HG03095 (cell line): Measurements from ENCODE around the gene CERS6.
"Not testable (repeated sequence)": the region's sequence is repeated elsewhere in the genome, so short reads cannot be mapped to it uniquely, and the experiment has no call there.

Experiments used
- ATAC-seq: cut with Tn5 transposase; IDR thresholded peaks from one replicate; pipeline ENCODE4 v1.9.1; 2021; ENCODE audit warnings: moderate library complexity; ENCODE audit not compliant: unreplicated experiment

CERS6 gene

GRCh38 chr2:168466834-168467565 is 10.9 kb downstream of the CERS6 start:
- no peak for ATAC-seq

GRCh38 chr2:168467729-168468128 is 11.7 kb downstream of the CERS6 start:
- ATAC-seq: no peak

DNA sequence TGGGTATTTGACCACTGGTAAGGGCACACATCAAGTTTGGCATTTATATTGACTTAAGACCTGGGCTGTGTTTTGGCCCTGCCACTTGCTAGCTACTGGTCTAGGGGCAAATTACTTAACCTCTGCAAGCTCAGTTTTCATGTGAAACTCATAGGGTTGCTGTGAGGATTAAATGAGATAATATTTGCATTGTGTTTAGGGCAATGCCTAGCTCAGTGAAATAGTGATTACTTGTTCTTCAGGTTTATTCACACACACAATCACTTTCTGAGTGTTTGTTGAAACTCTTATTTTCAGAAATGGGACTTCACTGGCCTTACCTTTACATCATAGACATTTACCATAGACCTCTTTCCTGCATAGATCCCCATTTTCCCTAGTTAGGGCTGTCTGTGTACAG is 12.3 kb downstream of the CERS6 start:
- ATAC-seq: no peak

DNA sequence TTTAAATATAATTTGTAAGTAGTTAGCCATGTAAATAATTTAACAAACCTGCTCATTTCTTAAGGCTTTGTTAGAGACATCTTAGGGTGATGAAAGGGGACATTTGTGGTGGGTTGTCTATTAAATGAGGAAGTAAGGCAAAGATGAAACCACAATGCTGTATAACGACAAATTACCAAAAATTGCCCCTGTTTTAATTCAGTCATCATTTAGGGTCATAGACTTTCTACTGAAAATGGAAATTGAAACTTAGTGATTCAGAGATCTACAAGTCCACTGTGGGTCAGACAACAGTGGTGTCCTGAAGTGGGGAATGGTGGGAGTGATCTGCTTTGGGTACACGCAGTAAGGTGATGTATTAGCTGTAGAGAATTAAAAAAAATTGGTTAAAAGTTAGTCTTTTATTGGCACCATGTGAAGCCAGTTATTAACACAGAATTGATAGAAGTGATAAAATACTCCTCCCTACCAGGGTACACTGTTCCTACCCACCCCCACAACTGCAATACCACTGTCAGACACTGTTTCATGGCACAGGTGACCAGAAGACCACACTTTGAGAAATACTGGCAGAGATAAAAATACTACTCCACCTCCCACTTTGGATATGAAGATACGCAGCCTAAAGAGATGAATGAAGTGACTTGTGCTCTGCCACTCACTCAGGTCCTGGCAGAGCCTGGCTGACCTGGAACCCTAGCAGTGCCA is 13.4 kb downstream of the CERS6 start:
- ATAC-seq: peak; percentile 53

DNA sequence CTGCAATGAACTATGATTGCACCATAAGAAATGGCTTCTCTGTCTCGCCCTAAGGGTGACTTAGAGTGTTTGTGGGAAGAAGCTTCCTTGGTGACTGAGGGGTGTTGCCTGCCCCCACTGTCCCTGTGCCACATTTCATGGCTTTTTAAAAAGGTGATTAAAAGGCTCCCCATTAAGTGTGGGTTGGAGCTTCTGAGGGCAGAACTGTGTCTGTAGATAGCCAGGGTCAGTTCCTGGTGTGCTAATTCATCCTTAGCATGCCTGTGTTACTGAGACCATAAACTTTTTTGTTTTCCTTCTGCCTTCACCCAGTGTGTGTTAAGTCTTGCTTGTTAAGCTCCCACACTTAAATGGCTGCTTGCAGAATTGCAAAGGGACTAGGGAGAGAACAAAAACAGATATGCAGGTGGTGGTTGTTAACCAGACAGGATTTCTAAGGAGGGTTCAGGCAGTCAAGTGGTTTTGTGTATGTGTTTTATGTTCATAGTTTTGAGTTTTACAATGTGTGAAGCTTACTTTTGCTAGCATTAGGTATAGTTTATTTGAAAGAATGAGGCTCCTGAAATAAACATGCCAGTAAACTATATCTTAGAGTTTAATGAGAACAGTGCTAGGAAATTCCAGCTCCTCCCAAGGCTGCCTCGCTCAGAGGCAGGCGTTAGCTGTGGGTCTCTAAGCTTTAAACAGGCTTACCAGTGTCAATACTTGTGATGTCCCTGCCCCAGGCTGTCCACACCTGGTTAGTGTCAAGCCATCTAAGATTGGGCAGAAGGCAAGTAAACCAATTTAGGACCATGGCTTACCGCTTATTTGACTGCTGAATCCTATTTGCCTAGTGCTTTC is 14.5 kb downstream of the CERS6 start:
- ATAC-seq: peak; percentile 44

GRCh38 chr2:168471163-168471475 is 15.0 kb downstream of the CERS6 start:
- no peak for ATAC-seq

DNA sequence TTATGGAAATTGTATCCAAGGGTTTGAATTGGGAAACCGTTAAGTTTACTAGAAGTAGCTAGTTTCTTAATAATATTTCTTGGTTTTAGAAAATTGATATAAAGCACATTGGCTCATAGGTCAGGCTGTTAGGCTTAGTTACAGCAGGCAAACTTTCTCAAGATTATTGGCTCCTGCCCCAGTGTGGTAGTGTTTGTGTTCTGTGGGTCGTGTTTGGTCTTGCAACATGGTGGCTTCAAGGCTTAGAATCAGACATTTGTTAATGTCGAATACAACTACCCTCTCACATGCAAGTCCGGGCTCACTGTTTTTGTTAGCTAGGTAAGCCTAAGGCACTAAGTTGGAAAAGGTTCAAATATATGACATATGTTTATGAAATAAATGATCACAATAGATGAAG is 19.6 kb downstream of the CERS6 start:
- ATAC-seq: no peak

- ATAC-seq: no peak
These were observed 22.1 kb downstream of the CERS6 start for GRCh38 chr2:168478206-168478605.

- ATAC-seq: no peak
These were observed 24.3 kb downstream of the CERS6 start for GRCh38 chr2:168480356-168480755.

GRCh38 chr2:168480825-168481585 is 24.9 kb downstream of the CERS6 start:
- ATAC-seq: no peak

DNA sequence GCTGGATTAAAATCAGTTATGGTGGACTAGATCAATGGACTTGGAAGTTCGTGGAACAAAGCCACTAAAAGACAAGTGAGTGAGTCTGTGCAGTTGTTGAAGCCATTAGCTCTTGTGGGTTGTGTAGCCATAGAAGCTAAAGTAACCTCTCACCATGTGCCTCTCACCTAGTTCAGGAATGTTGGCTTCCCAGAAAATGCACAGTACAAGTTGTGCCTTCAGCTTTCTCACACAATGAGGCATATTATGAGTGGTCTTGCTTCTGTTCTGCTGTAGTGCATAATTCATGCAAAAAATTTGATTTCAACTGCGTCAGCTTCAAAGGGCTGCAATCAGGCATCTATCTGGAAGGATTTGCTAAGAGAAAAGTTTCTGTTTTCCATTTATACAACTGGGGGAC is 26.2 kb downstream of the CERS6 start:
- ATAC-seq: no peak

- ATAC-seq: no peak
These were observed 27.1 kb downstream of the CERS6 start for GRCh38 chr2:168482952-168483831.

GRCh38 chr2:168486477-168486876 is 30.4 kb downstream of the CERS6 start:
- no peak for ATAC-seq

DNA sequence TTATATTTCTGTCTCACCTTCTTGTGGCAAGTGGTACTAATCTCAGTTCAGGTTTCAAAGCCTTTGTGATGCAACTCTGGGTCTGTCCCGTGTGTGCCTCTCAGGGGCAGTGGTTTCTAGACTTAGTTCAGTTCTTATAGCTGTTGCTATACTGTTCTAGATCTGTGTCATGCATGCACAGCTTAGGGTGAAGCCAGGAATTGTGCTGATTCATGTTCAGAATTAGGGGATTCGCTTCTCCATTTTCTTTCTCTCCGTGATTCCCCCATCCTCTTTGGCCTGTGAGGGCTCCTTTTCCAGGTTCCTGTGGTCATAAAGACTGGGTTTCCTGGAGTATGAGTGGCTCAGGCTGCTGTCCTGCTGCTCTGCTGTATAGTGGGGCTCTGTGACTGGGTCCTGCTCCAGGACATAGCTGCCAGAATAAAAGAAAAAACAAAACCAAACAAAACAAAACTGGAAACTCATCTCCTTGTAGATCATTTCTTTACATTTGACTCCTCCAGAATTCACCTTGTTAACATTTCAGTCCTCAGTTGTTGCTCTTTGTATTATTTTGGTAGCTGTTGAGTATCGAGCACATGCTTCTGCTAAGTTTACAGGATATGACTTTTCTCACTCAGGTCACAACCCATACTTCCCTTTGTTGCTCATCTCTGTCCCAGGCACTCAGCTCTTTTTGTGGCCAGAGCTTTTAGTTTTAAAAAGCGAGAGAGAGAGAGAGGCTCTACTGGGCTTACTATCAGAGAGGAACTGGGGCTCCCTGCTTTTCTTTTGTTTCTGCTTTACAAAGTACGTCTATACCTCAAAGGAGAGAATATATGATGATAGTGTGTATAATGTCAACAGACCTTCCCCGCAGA is 34.2 kb downstream of the CERS6 start:
- peak; percentile 92 for ATAC-seq

GRCh38 chr2:168490946-168491605 is 35.0 kb downstream of the CERS6 start:
- ATAC-seq: no peak

DNA sequence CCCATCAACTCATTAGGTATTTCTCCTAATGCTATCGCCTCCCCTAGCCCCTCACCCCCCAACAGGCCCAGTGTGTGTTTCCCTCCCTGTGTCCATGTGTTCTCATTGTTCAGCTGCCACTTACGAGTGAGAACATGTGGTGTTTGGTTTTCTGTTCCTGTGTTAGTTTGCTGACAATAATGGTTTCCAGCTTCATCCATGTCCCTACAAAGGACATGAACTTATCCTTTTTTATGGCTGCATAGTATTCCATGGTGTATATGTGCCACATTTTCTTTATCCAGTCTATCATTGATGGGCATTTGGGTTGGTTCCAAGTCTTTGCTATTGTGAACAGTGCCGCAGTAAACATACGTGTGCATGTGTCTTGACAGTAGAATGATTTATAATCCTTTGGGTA is 35.7 kb downstream of the CERS6 start:
- ATAC-seq: not testable (repeated sequence)

DNA sequence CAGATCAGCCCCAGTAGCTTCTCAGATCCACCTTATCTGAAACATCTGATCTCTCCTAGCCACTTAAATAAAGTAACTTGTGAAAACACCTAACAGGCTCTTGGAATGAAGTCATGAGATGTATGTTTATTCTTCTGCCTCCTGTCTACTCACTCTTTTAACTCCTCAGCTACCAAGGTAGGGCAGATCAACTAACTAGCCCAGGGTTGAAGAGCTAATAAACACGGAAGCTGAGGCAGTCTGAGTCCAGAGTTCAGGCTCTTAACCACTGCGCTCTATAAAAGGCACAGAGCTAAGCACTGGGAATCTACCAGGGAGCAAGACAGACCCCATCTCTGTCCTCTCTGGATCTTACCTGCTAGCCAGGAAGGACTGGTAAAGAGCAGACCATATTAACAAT is 37.1 kb downstream of the CERS6 start:
- ATAC-seq: not testable (repeated sequence)

- no peak for ATAC-seq
These were observed 38.2 kb downstream of the CERS6 start for GRCh38 chr2:168494190-168494711.
